IMR-90 (cell line): ENCODE measurements around the gene CNP. TPM values are rescaled to one million over a fixed set of nuclear protein-coding genes. Genes with fewer than 3 reads are reported as not detected.

Experiments used
- ATAC-seq: fragments of 200-7000 bp; cut with Tn5 transposase; 2 replicates; pipeline ENCODE4 v1.9.1; 2020; ENCODE audit warnings: low read depth, mild to moderate bottlenecking, moderate library complexity
- BruUV-seq: library from RNA; stranded (reverse); fragments of 400-500 nt; replicated peaks from 2 replicates; lab custom pipeline; 2021; lab: Mats Ljungman, UMichigan
- CTCF ChIA-PET: fragments of 300-600 bp; formaldehyde crosslinking; extraction: SDS; loops from one replicate; lab custom pipeline; 2021; ENCODE audit warnings: antibody characterized with exemption; lab: Yijun Ruan, JAX
- POLR2A ChIA-PET: fragments of 300-600 bp; sonication (Branson Sonifier 250); formaldehyde crosslinking; loops from one replicate; lab custom pipeline; 2022; ENCODE audit warnings: antibody characterized with exemption; ENCODE audit not compliant: unreplicated experiment; lab: Charles Lee
- DNase-seq: peaks from one replicate; pipeline ENCODE4 v3.0.0; 2013
- H2AFZ ChIP-seq: replicated peaks from 2 replicates; pipeline ENCODE3; 2013; ENCODE audit warnings: low read length, mild to moderate bottlenecking; ENCODE audit not compliant: poor library complexity
- H2AK5ac ChIP-seq: 2 replicates; pipeline ENCODE4 v1.6.1; 2013; ENCODE audit warnings: low read depth, low read length, inconsistent platforms
- H2AK9ac ChIP-seq: replicated peaks from 2 replicates; pipeline ENCODE3; 2013; ENCODE audit warnings: mild to moderate bottlenecking, low read depth, low read length, moderate library complexity; ENCODE audit not compliant: poor library complexity
- H2BK120ac ChIP-seq: 2 replicates; pipeline ENCODE4 v1.6.1; 2013; ENCODE audit warnings: low read depth, low read length, inconsistent platforms
- H2BK15ac ChIP-seq: 3 replicates; pipeline ENCODE4 v1.6.1; 2013; ENCODE audit warnings: low read depth, low read length, inconsistent platforms
- H2BK20ac ChIP-seq: 2 replicates; pipeline ENCODE4 v1.6.1; 2013; ENCODE audit warnings: low read depth, mild to moderate bottlenecking, inconsistent platforms, low read length, moderate library complexity
- H2BK5ac ChIP-seq: 2 replicates; pipeline ENCODE4 v1.6.1; 2013; ENCODE audit warnings: mild to moderate bottlenecking, low read depth, low read length, inconsistent platforms; ENCODE audit not compliant: poor library complexity, severe bottlenecking
- H3K14ac ChIP-seq: replicated peaks from 2 replicates; pipeline ENCODE4 v1.6.1; 2013; ENCODE audit warnings: low read depth, low read length, inconsistent platforms
- H3K18ac ChIP-seq: 2 replicates; pipeline ENCODE4 v1.6.1; 2013; ENCODE audit warnings: low read depth, low read length, control low read depth
- H3K23ac ChIP-seq: 2 replicates; pipeline ENCODE4 v1.6.1; 2013; ENCODE audit warnings: low read depth, low read length, inconsistent platforms
- H3K27ac ChIP-seq: 2 replicates; pipeline ENCODE4 v1.5.1; 2013; ENCODE audit warnings: mild to moderate bottlenecking, control low read depth, low read length; ENCODE audit not compliant: insufficient read depth
- H3K27me3 ChIP-seq: 2 replicates; pipeline ENCODE4 v1.6.1; 2013; ENCODE audit warnings: low read length; ENCODE audit not compliant: control insufficient read depth, insufficient read depth
- H3K36me3 ChIP-seq: 2 replicates; pipeline ENCODE4 v1.6.1; 2013; ENCODE audit warnings: low read length, mixed read lengths; ENCODE audit not compliant: control insufficient read depth, insufficient read depth
- H3K4ac ChIP-seq: 2 replicates; pipeline ENCODE4 v1.6.1; 2013; ENCODE audit warnings: low read depth, low read length, inconsistent platforms
- H3K4me1 ChIP-seq: 2 replicates; pipeline ENCODE4 v1.6.1; 2013; ENCODE audit warnings: low read length, mixed read lengths; ENCODE audit not compliant: control insufficient read depth, insufficient read depth
- H3K4me2 ChIP-seq: 2 replicates; pipeline ENCODE4 v1.6.1; 2013; ENCODE audit warnings: low read depth, mild to moderate bottlenecking, control low read depth, low read length, moderate library complexity
- H3K4me3 ChIP-seq: 2 replicates; pipeline ENCODE4 v1.5.1; 2013; ENCODE audit warnings: low read depth, mild to moderate bottlenecking, control low read depth, low read length, moderate library complexity; ENCODE audit not compliant: insufficient read depth
- H3K56ac ChIP-seq: 2 replicates; pipeline ENCODE4 v1.6.1; 2013; ENCODE audit warnings: low read length, inconsistent platforms; ENCODE audit not compliant: insufficient read depth; ENCODE audit errors: extremely low read depth
- H3K79me1 ChIP-seq, 2 experiments: 2 replicates each; pipeline ENCODE4 v1.6.1; 2013; ENCODE audit warnings: low read length in 2 of 2, inconsistent platforms in 1 of 2, low read depth in 1 of 2
- H3K9ac ChIP-seq: 2 replicates; pipeline ENCODE4 v1.6.1; 2013; ENCODE audit warnings: low read depth, low read length, control low read depth
- H3K9me1 ChIP-seq: 2 replicates; pipeline ENCODE4 v1.6.1; 2013; ENCODE audit warnings: low read length, inconsistent platforms; ENCODE audit not compliant: insufficient read depth
- H3K9me3 ChIP-seq: 2 replicates; pipeline ENCODE4 v1.6.1; 2013; ENCODE audit warnings: low read length; ENCODE audit not compliant: control insufficient read depth, insufficient read depth
- H4K20me1 ChIP-seq: 2 replicates; pipeline ENCODE4 v1.6.1; 2013; ENCODE audit warnings: low read length, inconsistent platforms; ENCODE audit not compliant: insufficient read depth
- H4K5ac ChIP-seq: 2 replicates; pipeline ENCODE4 v1.6.1; 2013; ENCODE audit warnings: mild to moderate bottlenecking, low read depth, low read length, control low read depth
- H4K8ac ChIP-seq, 2 experiments: 2 replicates each; pipeline ENCODE4 v1.6.1; 2013; ENCODE audit warnings: low read depth in 2 of 2, low read length in 2 of 2, control low read depth in 1 of 2, inconsistent platforms in 1 of 2
- H4K91ac ChIP-seq: 2 replicates; pipeline ENCODE4 v1.6.1; 2013; ENCODE audit warnings: low read depth, low read length, inconsistent platforms; ENCODE audit not compliant: insufficient read depth
- BHLHE40 ChIP-seq: fragments of 150-350 bp; IDR thresholded peaks from 2 replicates; pipeline ENCODE4 v1.6.1; 2016; ENCODE audit warnings: mild to moderate bottlenecking, low read depth, low read length
- CEBPB ChIP-seq: IDR thresholded peaks from 2 replicates; pipeline ENCODE4 v1.6.1; 2012; ENCODE audit warnings: low read depth, low read length, improper control_type of control experiment
- CHD1 ChIP-seq: IDR thresholded peaks from 2 replicates; pipeline ENCODE4 v1.6.1; 2012; ENCODE audit warnings: low read depth, low read length, improper control_type of control experiment
- FOS ChIP-seq: fragments of 150-350 bp; IDR thresholded peaks from 2 replicates; pipeline ENCODE4 v1.6.1; 2016; ENCODE audit warnings: low read depth, low read length
- MAZ ChIP-seq: IDR thresholded peaks from 2 replicates; pipeline ENCODE4 v1.6.1; 2012; ENCODE audit warnings: low read depth, mild to moderate bottlenecking, low read length, improper control_type of control experiment, moderate library complexity, borderline replicate concordance
- MXI1 ChIP-seq: IDR thresholded peaks from 2 replicates; pipeline ENCODE4 v1.6.1; 2012; ENCODE audit warnings: low read depth, mild to moderate bottlenecking, low read length, moderate library complexity, borderline replicate concordance
- NFE2L2 ChIP-seq: fragments of 150-350 bp; IDR thresholded peaks from 2 replicates; pipeline ENCODE4 v1.6.1; 2016; ENCODE audit warnings: low read depth, mild to moderate bottlenecking, low read length
- POLR2A ChIP-seq: IDR thresholded peaks from 2 replicates; pipeline ENCODE4 v1.6.1; 2012; ENCODE audit warnings: mild to moderate bottlenecking, low read depth, low read length
- RAD21 ChIP-seq: IDR thresholded peaks from 2 replicates; pipeline ENCODE4 v1.6.1; 2012; ENCODE audit warnings: low read length, improper control_type of control experiment
- RCOR1 ChIP-seq: IDR thresholded peaks from 2 replicates; pipeline ENCODE4 v1.6.1; 2012; ENCODE audit warnings: mild to moderate bottlenecking, low read length, improper control_type of control experiment; ENCODE audit not compliant: insufficient replicate concordance
- RFX5 ChIP-seq: IDR thresholded peaks from 2 replicates; pipeline ENCODE4 v1.8.0; 2012; ENCODE audit warnings: low read depth, mild to moderate bottlenecking, low read length, moderate library complexity
- SMC3 ChIP-seq: fragments of 150-350 bp; IDR thresholded peaks from 2 replicates; pipeline ENCODE4 v1.6.1; 2016; ENCODE audit warnings: low read depth, mild to moderate bottlenecking, antibody characterized with exemption, low read length, moderate library complexity
- WGBS, 2 experiments: methylation state at CpG; one replicate each; pipeline versions ENCODE4 v1.1.5 to v1.1.7; 2013; ENCODE audit warnings: missing lambda C conversion rate in 2 of 2; ENCODE audit not compliant: insufficient read length in 1 of 2; ENCODE audit errors: extremely low coverage in 2 of 2; 5-methylcytosine and 5-hydroxymethylcytosine counted together
- dilution Hi-C: fragments of 300-500 bp; cut with HindIII; formaldehyde crosslinking; loops from one replicate; pipeline ENCODE4 v1.14.3; 2018; ENCODE audit warnings: low sequenced_read_pairs; ENCODE audit not compliant: unreplicated experiment
- in situ Hi-C: fragments of 300-500 bp; cut with MboI; formaldehyde crosslinking; loops from 3 replicates; pipeline ENCODE4 v1.14.3; 2019; ENCODE audit warnings: low sequenced_read_pairs, inconsistent platforms, mixed read lengths
- intact Hi-C: fragments of 100-400 bp; cut with micrococcal nuclease; formaldehyde crosslinking; loops from 2 replicates; pipeline ENCODE4 v1.10.0; 2022
- polyA plus RNA-seq, 3 experiments: library from polyadenylated mRNA; depleted of rRNA; stranded (reverse); fragments of >200 nt; gene quantifications; 2 replicates each; pipeline ENCODE4 v1.2.3, GENCODE V29; 2012; ENCODE audit warnings: low replicate concordance in 1 of 3
- total RNA-seq: library from RNA; depleted of rRNA; stranded (reverse); fragments of >200 nt; gene quantifications from 2 replicates; pipeline ENCODE4 v1.2.3, GENCODE V29; 2012
- TF ChIP-seq, protein P1 (sequence below): fragments of 150-350 bp; IDR thresholded peaks from 2 replicates; pipeline ENCODE4 v1.6.1; 2017; ENCODE audit warnings: mild to moderate bottlenecking, antibody characterized with exemption, low read length, low read depth
- TF ChIP-seq, protein P2 (sequence below): conservative IDR thresholded peaks from 2 replicates; pipeline ENCODE4 v1.5.1; 2012; ENCODE audit warnings: mild to moderate bottlenecking, low read depth, low read length, improper control_type of control experiment
- TF ChIP-seq, protein P3 (sequence below): fragments of 150-350 bp; IDR thresholded peaks from 2 replicates; pipeline ENCODE4 v1.6.1; 2016; ENCODE audit warnings: low read depth, mild to moderate bottlenecking, low read length, moderate library complexity, borderline replicate concordance

CNP gene
- total and polyA plus RNA-seq, 2 of the 4 experiments (the other 2 are of a cell fraction) = 45.5 to 46.4 TPM

DNA sequence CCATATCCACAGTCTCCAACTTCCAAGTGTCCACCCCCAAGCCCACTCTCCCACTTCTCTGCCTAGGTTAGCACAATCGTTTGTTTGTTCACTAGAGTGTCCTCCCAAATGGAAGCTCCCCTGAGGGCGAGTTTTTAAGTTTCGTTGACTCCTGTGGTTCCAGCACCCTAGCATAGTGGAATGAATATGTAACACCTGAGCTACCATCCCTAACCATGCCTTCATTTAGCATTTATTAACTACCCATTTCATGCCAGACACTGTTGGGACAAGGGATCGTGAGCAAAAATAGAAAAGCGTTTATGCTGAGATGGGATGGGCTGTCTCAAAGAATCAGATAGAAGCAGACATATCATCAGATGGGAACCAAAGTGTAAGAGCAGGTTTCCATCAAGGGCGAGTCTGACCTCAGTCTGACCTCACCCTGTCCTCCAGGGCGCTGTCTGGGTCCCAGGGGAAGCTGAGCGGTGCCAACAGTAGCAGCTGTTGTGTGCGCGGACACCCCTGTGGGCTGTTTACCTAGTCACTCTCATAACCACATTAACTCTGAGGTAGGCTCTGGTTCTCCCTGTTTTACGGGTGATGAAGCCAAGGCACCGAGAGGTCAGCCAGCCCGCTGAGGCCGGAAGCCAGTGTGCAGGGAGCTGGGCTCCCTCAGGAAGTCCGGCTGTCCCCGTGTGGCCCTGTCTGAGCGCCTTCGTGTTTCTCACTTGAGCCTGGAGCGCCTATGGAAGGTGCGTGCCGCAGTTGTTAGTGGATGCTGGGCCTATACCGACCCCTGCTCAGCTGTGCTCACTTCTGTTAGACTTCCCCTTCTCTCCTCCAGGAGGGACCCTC is 6.2 kb downstream of the CNP start:
- peaks cover 78% of the 10 kb centered on the region for H3K36me3 ChIP-seq
- WGBS, 2 experiments = 87% methylated on average over 12 of the region's 22 CpGs; no CpG with 5 or more reads in 1 of the 2 experiments
- no peak for ATAC-seq
- peaks cover 34 to 76% of the 10 kb centered on the region in 2 experiments for H3K79me1 ChIP-seq
- H2BK5ac ChIP-seq = no peak overlapping the region
- H3K4me1 ChIP-seq = peaks cover under 1% of the 10 kb centered on the region
- no peak overlapping the region for H2BK15ac ChIP-seq
- H3K18ac ChIP-seq = no peak overlapping the region
- H2AK5ac ChIP-seq = no peak overlapping the region
- DNase-seq = no peak
- H3K23ac ChIP-seq = no peak overlapping the region
- CTCF ChIA-PET = no interaction called here
- H2AK9ac ChIP-seq = no peak overlapping the region
- no peak overlapping the region for H2BK120ac ChIP-seq
- H3K9me3 ChIP-seq = no peaks in the 10 kb centered on the region
- no peak overlapping the region for H3K14ac ChIP-seq
- no peak overlapping the region for H3K56ac ChIP-seq
- no peak overlapping the region for H3K4me3 ChIP-seq
- H3K4ac ChIP-seq = no peak overlapping the region
- H3K27ac ChIP-seq = no peak overlapping the region
- no peak overlapping the region for H3K9ac ChIP-seq
- peak overlapping the region; percentile 16 for H2AFZ ChIP-seq
- no peak overlapping the region for H2BK20ac ChIP-seq
- intact Hi-C loops = no loop called here
- H4K91ac ChIP-seq = no peak overlapping the region
- dilution Hi-C loops = no loop called here
- H4K5ac ChIP-seq = no peak overlapping the region
- no peaks in the 10 kb centered on the region for H3K27me3 ChIP-seq
- no TSS peak for BruUV-seq
- H3K9me1 ChIP-seq = peaks cover 11% of the 10 kb centered on the region
- POLR2A ChIA-PET = no interaction called here
- no peak overlapping the region for H4K8ac ChIP-seq
- in situ Hi-C loops = no loop called here
- H3K4me2 ChIP-seq = no peak overlapping the region
- H4K20me1 ChIP-seq = peaks cover 53% of the 10 kb centered on the region
- TF ChIP-seq RCOR1 = no peak
- no peak for TF ChIP-seq FOS
- TF ChIP-seq, protein P1, sequence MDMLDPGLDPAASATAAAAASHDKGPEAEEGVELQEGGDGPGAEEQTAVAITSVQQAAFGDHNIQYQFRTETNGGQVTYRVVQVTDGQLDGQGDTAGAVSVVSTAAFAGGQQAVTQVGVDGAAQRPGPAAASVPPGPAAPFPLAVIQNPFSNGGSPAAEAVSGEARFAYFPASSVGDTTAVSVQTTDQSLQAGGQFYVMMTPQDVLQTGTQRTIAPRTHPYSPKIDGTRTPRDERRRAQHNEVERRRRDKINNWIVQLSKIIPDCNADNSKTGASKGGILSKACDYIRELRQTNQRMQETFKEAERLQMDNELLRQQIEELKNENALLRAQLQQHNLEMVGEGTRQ = no peak
- no peak for TF ChIP-seq CEBPB
- TF ChIP-seq CHD1 = no peak
- no peak for TF ChIP-seq POLR2A
- no peak for TF ChIP-seq NFE2L2
- no peak for TF ChIP-seq RAD21
- TF ChIP-seq BHLHE40 = no peak
- TF ChIP-seq, protein P2, sequence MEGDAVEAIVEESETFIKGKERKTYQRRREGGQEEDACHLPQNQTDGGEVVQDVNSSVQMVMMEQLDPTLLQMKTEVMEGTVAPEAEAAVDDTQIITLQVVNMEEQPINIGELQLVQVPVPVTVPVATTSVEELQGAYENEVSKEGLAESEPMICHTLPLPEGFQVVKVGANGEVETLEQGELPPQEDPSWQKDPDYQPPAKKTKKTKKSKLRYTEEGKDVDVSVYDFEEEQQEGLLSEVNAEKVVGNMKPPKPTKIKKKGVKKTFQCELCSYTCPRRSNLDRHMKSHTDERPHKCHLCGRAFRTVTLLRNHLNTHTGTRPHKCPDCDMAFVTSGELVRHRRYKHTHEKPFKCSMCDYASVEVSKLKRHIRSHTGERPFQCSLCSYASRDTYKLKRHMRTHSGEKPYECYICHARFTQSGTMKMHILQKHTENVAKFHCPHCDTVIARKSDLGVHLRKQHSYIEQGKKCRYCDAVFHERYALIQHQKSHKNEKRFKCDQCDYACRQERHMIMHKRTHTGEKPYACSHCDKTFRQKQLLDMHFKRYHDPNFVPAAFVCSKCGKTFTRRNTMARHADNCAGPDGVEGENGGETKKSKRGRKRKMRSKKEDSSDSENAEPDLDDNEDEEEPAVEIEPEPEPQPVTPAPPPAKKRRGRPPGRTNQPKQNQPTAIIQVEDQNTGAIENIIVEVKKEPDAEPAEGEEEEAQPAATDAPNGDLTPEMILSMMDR = no peak
- TF ChIP-seq SMC3 = no peak
- TF ChIP-seq, protein P3, sequence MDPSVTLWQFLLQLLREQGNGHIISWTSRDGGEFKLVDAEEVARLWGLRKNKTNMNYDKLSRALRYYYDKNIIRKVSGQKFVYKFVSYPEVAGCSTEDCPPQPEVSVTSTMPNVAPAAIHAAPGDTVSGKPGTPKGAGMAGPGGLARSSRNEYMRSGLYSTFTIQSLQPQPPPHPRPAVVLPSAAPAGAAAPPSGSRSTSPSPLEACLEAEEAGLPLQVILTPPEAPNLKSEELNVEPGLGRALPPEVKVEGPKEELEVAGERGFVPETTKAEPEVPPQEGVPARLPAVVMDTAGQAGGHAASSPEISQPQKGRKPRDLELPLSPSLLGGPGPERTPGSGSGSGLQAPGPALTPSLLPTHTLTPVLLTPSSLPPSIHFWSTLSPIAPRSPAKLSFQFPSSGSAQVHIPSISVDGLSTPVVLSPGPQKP = no peak
- no peak for TF ChIP-seq MAZ
- no peak for TF ChIP-seq MXI1
- TF ChIP-seq RFX5 = no peak
